SJSA1 (cell line): ENCODE results near the gene CD209. TPM values are rescaled to one million over a fixed set of nuclear protein-coding genes. Genes with fewer than 3 reads are reported as not detected.
"Not testable (repeated sequence)": the region's sequence is repeated elsewhere in the genome, so short reads cannot be mapped to it uniquely, and the experiment has no call there.

Experiments
- DNase-seq, 2 experiments: peaks; one replicate each; pipeline ENCODE4 v3.0.0-alpha.2; 2015 to 2020; ENCODE audit warnings: low spot score in 2 of 2, low read depth in 1 of 2
- H3K27ac ChIP-seq: fragments of 250-450 bp; sonication (Bioruptor Pico); 2 replicates; pipeline ENCODE4 v1.5.1; 2020; ENCODE audit warnings: mild to moderate bottlenecking, moderate library complexity
- H3K27me3 ChIP-seq: fragments of 250-450 bp; sonication (Bioruptor Pico); replicated peaks from 2 replicates; pipeline ENCODE4 v1.5.1; 2020; ENCODE audit warnings: mild to moderate bottlenecking, moderate library complexity
- H3K36me3 ChIP-seq: fragments of 250-450 bp; sonication (Bioruptor Pico); 2 replicates; pipeline ENCODE4 v1.5.1; 2020; ENCODE audit warnings: mild to moderate bottlenecking
- H3K4me1 ChIP-seq: fragments of 250-450 bp; sonication (Bioruptor Pico); replicated peaks from 2 replicates; pipeline ENCODE4 v1.6.1; 2021; ENCODE audit warnings: mild to moderate bottlenecking
- H3K4me3 ChIP-seq: fragments of 250-450 bp; sonication (Bioruptor Pico); 2 replicates; pipeline ENCODE4 v1.5.1; 2020; ENCODE audit warnings: mild to moderate bottlenecking
- H3K9me3 ChIP-seq: fragments of 250-450 bp; sonication (Bioruptor Pico); replicated peaks from 2 replicates; pipeline ENCODE4 v1.5.1; 2020; ENCODE audit warnings: mild to moderate bottlenecking
- total RNA-seq: library from RNA; depleted of rRNA; stranded (reverse); fragments of >200 nt; shearing (Covaris generic); gene quantifications from 2 replicates; pipeline ENCODE4 v1.2.3, GENCODE V29; 2014

CD209 gene
- total RNA-seq, 1 experiment from 2014 or later: not detected

DNA sequence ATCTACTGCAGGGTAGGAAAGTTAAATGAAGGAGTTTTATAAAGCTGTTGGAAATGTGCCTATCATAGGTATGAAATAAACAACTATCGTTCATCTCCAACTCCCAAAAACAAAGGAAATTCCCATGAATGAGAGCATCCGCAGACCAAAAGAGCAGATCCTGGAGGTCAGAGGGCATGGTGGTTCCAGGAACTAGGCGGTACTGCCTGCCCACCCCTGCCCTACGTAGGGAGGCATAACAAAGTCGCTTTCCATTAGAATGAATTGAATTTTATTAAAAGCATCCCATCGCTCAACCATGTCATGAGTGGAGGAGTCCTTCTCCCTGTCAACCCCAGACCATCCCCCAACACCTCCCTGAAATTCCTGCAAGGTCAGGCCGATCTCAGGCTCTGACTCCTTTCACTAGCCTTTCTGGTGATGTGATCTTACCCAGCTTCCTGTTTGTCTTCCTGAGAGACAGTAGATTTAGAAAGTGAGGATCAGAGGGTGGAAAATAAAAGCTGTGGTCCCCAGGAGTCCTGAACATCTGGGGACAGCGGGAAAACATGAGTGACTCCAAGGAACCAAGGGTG is 15.5 kb upstream of the CD209 start, which contains the start of gene CLEC4M:
TSS of gene CLEC4M (plus strand) at position 525 of the 575 bp plus-strand sequence. CDS start at position 549, 24 bp downstream.
- Histone ChIP-seq H3K4me3 (no peak within 1 kb of the TSS), H3K4me1 (no peaks in the 10 kb centered on the region), H3K36me3 (no peaks in the 10 kb centered on the region), H3K9me3 (peaks cover 5% of the 10 kb centered on the region), H3K27ac (no peak within 1 kb of the TSS), H3K27me3 (no peaks in the 10 kb centered on the region; the same call in 1 of the 2 replicates)
- DNase-seq: no peak

DNA sequence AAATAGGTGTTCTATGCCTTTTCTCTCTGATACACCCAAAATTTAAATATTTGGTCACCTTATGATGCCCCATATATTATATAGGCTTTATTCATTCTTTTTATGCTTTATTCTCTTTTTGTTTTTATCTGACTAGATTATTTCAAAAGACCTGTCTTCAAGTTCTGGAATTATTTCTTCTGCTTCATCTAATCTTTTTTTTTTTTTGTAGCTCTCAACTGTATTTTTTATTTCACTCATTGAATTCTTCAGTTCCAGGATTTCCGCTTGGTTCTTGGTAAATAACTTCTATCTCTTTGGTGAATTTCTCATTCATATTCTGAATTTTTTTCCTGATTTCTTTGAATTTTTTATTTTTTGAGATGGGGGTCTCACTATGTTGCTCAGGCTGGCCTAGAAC is 11.8 kb upstream of the CD209 start:
- H3K4me1 ChIP-seq: no peaks in the 10 kb centered on the region
- H3K36me3 ChIP-seq: no peaks in the 10 kb centered on the region
- no peak overlapping the region for H3K27ac ChIP-seq
- H3K9me3 ChIP-seq: peaks cover 19% of the 10 kb centered on the region
- no peak for DNase-seq
- H3K27me3 ChIP-seq: no peaks in the 10 kb centered on the region
- no peak overlapping the region for H3K4me3 ChIP-seq

DNA sequence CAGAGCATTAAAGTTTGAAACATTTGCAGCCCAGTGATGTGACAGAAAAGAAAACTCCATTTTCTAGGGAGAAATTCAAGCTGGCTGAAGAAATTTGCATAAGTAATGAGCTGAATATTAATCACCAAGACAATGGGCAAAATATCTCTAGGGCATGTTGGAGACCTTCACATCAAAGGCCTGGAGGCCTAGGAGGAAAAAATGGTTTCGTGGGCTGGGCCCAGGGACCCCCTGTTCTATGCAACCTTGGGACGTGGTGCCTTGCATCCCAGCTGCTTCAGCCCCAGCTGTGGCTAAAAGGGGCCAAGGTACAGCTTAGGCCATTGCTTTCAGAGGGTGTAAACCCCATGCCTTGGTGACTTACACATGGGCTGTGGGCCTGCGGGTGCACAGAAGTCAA is 10.0 kb upstream of the CD209 start:
- no peaks in the 10 kb centered on the region for H3K4me1 ChIP-seq
- no peak overlapping the region for H3K4me3 ChIP-seq
- DNase-seq: no peak
- no peak overlapping the region for H3K27ac ChIP-seq
- H3K36me3 ChIP-seq: no peaks in the 10 kb centered on the region
- peaks cover 19% of the 10 kb centered on the region for H3K9me3 ChIP-seq
- H3K27me3 ChIP-seq: no peaks in the 10 kb centered on the region

DNA sequence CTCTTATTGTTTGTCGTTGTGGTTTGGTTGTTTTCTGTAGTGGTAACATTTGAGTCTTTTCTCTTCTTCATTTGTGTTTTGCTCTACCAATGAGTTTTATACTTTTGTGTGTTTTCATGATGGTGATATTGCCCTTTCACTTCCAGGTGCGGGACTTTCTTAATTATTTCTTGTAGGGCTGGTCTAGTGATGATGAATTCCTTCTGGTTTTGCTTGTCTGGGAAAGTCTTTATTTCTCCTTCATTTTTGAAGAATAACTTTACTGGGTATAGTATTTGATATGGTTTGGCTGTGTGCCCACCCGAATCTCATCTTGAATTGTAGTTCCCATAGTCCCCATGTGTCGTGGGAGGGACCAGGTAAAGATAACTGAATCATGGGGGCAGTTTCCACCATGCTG is 8.9 kb upstream of the CD209 start:
- no peaks in the 10 kb centered on the region for H3K4me1 ChIP-seq
- no peak overlapping the region for H3K4me3 ChIP-seq
- no peaks in the 10 kb centered on the region for H3K27me3 ChIP-seq
- H3K27ac ChIP-seq: no peak overlapping the region
- no peaks in the 10 kb centered on the region for H3K36me3 ChIP-seq
- peaks cover 19% of the 10 kb centered on the region for H3K9me3 ChIP-seq
- no peak for DNase-seq

DNA sequence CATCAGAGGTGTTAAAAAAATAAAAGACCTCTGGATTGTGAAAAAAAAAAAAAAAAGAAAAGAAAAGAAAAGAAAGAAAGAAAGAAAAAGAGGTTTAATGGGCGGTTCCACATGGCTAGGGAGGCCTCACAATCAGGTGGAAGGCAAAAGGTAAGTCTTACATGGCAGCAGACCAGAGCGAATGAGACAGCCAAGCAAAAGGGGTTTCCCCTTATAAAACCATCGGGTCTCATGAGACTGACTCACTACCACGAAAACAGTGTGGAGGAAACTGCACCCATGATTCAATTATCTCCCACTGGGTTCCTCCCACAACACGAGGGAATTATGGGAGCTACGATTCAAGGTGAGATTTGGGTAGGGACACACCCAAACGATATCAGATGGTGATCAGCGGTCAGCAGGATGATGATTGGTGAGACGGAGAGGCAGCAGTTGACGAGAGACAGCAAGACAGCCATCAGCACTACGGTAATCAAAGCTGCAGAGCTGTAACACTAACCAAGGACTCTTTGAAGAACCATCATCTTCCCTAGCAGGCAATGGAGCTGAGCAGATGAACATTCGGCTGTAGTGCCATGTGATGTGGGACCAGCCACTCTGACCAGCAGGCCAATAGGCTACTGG is 3.9 kb upstream of the CD209 start:
- Histone ChIP-seq H3K27me3 (no peaks in the 10 kb centered on the region), H3K4me1 (no peaks in the 10 kb centered on the region), H3K9me3 (peaks cover 1% of the 10 kb centered on the region; the same call in 1 of the 2 replicates), H3K4me3 (no peak overlapping the region), H3K36me3 (no peaks in the 10 kb centered on the region), H3K27ac (no peak overlapping the region)
- no peak for DNase-seq

DNA sequence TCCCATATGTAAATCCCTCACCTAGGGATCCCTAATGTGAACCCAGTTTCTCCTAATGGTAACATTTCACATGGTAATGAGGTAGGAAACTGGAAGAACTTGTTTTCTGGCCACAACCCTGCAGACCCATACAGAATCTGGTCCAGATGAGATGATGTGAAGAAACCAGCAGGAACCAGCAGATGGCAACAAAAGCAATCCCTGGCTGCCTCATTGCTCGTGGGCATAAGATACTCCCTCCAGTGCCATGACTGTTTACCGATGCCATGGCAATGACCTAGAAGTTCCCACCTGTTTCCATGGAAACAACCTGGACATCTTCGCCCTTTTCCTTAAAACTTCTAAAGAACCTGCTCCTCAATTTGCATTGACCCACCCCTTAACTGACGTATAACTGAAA is 1.4 kb upstream of the CD209 start:
- Histone ChIP-seq H3K4me1 (no peaks in the 10 kb centered on the region), H3K36me3 (no peaks in the 10 kb centered on the region), H3K27me3 (no peaks in the 10 kb centered on the region), H3K4me3 (no peak overlapping the region), H3K9me3 (no peaks in the 10 kb centered on the region), H3K27ac (no peak overlapping the region)
- no peak for DNase-seq

DNA sequence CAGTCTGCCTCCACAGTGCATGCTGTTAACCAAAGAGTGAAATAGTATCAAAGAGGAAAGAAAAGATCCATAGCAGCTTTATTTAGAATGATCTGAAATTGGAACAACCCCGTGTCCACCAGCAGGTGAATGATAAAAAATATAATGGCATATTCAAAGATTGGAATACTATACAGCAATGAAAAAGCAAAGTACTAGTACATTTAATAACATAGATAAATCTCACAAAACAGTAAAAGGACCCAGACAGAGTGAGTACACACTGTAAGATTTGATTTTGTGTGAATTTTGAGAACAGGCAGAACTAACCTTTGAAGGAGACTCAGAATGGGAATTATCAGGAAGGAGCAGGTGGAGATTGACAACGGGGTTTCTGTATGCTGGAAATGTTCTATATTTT is 837 bp upstream of the CD209 start:
- no peak for DNase-seq
- H3K9me3 ChIP-seq: no peaks in the 10 kb centered on the region
- no peaks in the 10 kb centered on the region for H3K27me3 ChIP-seq
- no peaks in the 10 kb centered on the region for H3K36me3 ChIP-seq
- no peak overlapping the region for H3K27ac ChIP-seq
- no peak overlapping the region for H3K4me3 ChIP-seq
- H3K4me1 ChIP-seq: no peaks in the 10 kb centered on the region

DNA sequence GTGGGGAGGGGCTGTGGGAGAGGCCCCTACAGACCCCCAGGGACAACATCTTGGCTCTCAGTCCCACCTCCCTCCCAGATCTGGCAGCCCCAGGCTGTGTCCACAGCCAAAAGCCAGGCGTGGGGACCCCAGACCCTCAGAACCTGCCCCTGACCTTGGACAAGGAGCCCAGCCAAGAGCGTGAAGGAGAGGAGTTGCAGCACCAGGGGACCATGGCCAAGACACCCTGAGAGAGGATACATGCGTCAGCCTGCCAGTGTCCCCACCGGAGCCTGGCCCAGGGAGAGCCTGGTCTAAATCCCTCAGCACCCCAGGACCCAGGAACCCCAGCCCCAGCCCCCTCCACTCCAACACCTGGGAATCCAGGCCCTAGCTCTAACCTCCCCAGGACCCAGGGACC is 1.0 kb downstream of the CD209 start:
- H3K9me3 ChIP-seq, DNase-seq: not testable (repeated sequence)

DNA sequence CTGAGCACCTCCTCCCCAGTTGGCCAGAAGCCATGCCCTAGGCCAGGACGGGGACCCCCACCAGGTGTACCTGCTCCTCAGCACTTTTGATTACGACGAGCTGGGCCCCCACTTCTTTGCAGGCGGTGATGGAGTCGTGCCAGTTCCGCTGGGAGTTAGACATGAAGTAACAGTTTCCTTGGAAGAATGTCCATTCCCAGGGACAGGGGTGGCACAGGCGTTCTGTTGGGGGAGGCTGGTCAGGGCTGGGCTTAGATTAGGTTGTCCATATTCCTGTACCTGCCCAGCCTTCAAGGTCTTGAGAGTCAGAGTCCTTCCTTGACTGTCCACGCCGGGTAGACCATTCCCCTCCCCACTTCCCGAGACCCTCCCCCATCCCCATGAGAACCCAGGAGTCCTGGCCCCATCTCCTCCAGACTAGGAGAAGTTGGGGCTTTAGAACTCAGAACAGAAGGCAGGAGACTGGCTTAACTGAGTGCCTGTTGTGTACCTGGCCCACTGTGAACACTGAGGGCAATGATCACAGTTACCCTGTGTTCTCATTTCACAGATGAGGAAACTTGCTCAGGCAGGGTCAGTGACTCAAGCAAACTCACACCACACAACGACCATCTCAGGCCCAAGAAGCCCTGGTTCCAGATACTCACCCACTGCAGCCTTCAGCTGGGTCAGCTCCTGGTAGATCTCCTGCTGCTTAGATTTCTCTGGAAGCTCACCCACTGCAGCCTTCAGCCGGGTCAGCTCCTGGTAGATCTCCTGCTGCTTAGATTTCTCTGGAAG is 2.3 kb downstream of the CD209 start:
- H3K27ac ChIP-seq: no peak overlapping the region
- H3K4me3 ChIP-seq: no peak overlapping the region
- H3K9me3 ChIP-seq: no peaks in the 10 kb centered on the region
- no peak for DNase-seq
- H3K27me3 ChIP-seq: 0 out of 2 replicates have a peak, but pooled peaks cover 2% of the 10 kb centered on the region
- H3K4me1 ChIP-seq: no peaks in the 10 kb centered on the region
- no peaks in the 10 kb centered on the region for H3K36me3 ChIP-seq

More for the DNA sequence above, 1.0 kb downstream of the CD209 start:
- H3K4me1 ChIP-seq, H3K36me3 ChIP-seq, H3K27ac ChIP-seq, H3K27me3 ChIP-seq, H3K4me3 ChIP-seq: not testable (repeated sequence)

DNA sequence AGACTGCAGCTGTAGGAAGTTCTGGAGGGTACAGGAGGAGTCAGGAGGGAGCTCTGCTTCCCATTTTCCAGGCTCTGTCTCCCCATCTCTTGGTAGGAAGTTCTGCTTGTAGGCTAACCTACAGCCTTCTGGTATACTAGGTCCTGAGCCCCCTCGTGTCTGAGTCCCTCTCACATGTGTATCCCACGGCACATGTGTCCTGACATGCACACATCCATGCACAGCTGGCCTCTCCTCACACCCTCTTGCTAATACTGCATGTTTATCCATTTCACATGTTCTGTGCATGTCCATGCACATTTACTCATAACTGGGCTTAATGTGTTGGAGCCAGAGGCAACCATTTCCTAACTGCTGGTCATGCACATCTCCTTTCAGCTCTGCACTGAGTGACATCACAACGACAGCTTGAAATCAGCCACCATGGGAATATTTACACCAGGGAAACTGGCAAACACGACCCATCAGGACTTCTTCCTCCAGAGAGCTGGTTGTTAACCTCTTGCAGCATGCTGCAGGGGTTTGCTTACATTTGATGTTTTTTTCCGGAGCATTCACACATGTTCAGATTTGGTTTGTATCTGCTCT is 3.0 kb downstream of the CD209 start:
- no peak overlapping the region for H3K4me3 ChIP-seq
- H3K27me3 ChIP-seq: 0 out of 2 replicates have a peak, but pooled peaks cover 2% of the 10 kb centered on the region
- H3K27ac ChIP-seq: no peak overlapping the region
- H3K36me3 ChIP-seq: no peaks in the 10 kb centered on the region
- no peaks in the 10 kb centered on the region for H3K4me1 ChIP-seq
- no peaks in the 10 kb centered on the region for H3K9me3 ChIP-seq
- DNase-seq: no peak

DNA sequence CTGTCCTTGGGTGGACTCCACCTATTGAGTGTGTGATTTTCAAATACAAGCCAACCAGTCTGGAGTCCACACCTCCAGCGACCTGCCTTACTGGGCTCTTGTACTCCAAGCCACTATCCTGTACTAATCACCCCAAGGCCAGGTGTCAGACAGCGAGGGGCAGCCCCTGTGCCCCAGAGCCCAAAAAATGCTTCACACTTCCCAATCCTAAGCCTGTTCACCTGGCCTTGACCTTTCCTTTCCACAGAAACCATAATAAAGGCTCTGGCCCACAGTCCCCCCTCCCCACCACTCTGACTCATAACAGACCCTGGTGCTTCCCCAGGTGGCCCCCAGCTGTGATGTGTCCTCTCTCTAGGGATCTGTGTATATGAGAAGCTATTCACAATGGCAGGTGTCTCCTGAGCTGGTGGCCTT is 3.9 kb downstream of the CD209 start:
- 0 out of 2 replicates have a peak, but pooled peaks cover 5% of the 10 kb centered on the region for H3K27me3 ChIP-seq
- H3K36me3 ChIP-seq: no peaks in the 10 kb centered on the region

DNA sequence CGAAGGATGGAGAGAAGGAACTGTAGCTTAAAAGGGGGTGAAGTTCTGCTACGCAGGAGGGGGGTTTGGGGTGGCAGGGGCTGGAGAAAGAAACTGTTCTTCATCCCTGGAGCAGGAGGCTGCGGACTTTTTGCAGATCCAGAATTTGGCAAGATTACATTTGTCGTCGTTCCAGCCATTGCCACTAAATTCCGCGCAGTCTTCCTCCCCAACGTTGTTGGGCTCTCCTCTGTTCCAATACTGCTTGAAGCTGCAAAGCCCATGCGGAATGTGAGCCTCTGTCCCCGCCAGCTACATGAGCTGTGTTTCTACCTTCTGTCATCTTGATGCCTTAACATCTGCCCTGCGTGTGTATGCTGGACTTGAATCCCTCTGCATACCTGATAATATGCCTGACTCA is 4.3 kb downstream of the CD209 start:
- Histone ChIP-seq H3K4me1 (no peaks in the 10 kb centered on the region), H3K4me3 (no peak overlapping the region), H3K36me3 (no peaks in the 10 kb centered on the region), H3K27me3 (0 out of 2 replicates have a peak, but pooled peaks cover 5% of the 10 kb centered on the region), H3K9me3 (no peaks in the 10 kb centered on the region), H3K27ac (no peak overlapping the region)
- DNase-seq: no peak

More for the DNA sequence above, 3.9 kb downstream of the CD209 start:
- Histone ChIP-seq H3K9me3 (no peaks in the 10 kb centered on the region), H3K4me1 (no peaks in the 10 kb centered on the region), H3K4me3 (no peak overlapping the region), H3K27ac (no peak overlapping the region)
- no peak for DNase-seq

DNA sequence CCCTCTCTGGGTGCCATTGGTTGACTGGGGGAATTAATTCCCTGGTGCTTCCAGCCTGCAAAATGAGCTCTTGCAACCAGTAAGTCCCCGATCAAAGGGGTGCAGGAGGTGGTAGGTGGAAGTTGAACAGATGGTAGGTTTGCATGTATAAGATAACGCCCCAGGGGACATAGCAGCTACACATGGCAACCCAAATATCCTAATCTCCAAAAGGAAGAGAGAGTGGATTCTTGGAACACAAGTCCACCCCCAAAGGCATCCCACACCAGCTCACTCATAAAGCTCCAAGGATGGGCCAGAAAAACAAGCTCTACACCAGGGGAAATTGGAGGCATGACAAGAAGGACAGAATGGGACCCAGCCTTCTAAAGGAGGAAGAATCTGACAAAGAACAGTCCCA is 4.8 kb downstream of the CD209 start:
- 0 out of 2 replicates have a peak, but pooled peaks cover 5% of the 10 kb centered on the region for H3K27me3 ChIP-seq
- no peak for DNase-seq
- no peaks in the 10 kb centered on the region for H3K9me3 ChIP-seq
- H3K36me3 ChIP-seq: no peaks in the 10 kb centered on the region
- no peaks in the 10 kb centered on the region for H3K4me1 ChIP-seq
- H3K4me3 ChIP-seq: no peak overlapping the region
- no peak overlapping the region for H3K27ac ChIP-seq

DNA sequence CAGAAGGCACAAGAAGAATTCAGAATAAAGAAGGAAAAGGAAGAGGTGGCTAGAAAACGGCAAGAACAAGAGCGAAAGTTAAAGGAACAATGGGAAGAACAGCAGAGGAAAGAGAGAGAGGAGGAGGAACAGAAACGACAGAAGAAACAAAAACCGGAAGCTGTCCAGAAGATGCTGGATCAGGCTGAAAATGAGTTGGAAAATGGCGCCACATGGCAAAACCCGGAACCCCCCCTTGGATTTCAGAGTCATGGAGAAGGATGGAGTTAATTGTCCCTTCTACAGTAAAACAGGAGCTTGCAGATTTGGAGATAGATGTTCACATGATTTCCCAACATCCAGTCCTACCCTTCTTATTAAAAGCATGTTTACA is 6.7 kb downstream of the CD209 start:
- no peaks in the 10 kb centered on the region for H3K36me3 ChIP-seq
- no peaks in the 10 kb centered on the region for H3K4me1 ChIP-seq
- no peak overlapping the region for H3K4me3 ChIP-seq
- no peak for DNase-seq
- no peaks in the 10 kb centered on the region for H3K9me3 ChIP-seq
- H3K27me3 ChIP-seq: 0 out of 2 replicates have a peak, but pooled peaks cover 5% of the 10 kb centered on the region
- H3K27ac ChIP-seq: no peak overlapping the region
